Measurements from ENCODE around the gene PPFIA4.
"Not testable (repeated sequence)": the region's sequence is repeated elsewhere in the genome, so short reads cannot be mapped to it uniquely, and the experiment has no call there.

The PPFIA4 gene

GRCh38 chr1:203017061-203017460 is 9.2 kb upstream of the PPFIA4 start:
- DNase-seq (ENCODE audit: low spot score), result no peak

DNA sequence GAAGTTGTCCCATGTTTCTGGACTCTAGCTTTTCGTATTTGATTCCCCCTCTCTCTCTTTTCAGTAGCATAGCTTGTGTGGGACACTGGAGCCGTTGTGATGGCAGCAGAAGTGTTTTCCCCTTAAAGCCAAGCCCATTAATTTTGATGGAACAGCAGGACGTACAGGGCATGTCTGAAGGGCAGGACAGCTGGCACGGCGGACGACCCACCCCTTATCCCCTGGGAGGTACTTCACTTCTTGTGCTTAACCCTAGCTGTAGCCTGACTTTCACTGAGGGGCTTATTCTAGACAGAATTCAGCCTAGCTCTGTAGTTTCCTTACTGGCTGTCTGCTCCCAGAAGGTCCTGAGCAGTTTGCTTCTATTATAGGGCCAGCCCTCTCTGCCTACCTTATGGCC is 8.6 kb upstream of the PPFIA4 start:
- DNase-seq (ENCODE audit: low spot score), result no peak

DNA sequence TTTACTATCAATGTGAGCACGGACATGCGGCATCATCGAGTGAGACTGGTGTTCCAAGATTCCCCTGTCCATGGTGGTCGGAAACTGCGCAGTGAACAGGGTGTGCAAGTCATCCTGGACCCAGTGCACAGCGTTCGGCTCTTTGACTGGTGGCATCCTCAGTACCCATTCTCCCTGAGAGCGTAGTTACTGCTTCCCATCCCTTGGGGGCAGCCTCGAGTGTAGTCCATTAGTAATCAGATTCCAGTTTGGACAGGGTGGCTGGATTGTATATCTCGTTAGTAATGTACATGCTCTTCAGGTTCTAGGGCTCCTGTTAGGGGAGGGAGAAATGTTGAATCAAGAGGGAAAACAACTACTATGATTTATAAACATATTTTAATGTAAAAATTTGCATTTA is 3.4 kb upstream of the PPFIA4 start:
- not testable (repeated sequence) for DNase-seq (ENCODE audit: low spot score)

DNA sequence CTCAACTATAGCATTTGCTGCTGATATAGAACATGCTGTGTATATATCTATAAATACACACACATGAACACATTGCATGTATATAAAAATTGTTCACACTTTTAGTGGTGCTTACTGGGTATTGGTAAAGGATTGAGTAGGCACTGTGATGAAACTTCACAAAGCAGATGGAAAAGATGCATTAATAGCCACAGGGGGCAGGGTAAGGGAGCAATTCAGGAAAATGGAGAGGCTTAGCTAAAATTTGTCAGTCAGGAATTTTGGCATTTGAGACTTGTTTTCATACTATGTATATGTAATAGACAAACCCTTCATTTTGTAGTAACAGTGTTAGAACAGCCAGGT is 633 bp upstream of the PPFIA4 start:
- DNase-seq (ENCODE audit: low spot score), result no peak

GRCh38 chr1:203026666-203027663 is 674 bp downstream of the PPFIA4 start:
- DNase-seq (ENCODE audit: low spot score), result no peak

DNA sequence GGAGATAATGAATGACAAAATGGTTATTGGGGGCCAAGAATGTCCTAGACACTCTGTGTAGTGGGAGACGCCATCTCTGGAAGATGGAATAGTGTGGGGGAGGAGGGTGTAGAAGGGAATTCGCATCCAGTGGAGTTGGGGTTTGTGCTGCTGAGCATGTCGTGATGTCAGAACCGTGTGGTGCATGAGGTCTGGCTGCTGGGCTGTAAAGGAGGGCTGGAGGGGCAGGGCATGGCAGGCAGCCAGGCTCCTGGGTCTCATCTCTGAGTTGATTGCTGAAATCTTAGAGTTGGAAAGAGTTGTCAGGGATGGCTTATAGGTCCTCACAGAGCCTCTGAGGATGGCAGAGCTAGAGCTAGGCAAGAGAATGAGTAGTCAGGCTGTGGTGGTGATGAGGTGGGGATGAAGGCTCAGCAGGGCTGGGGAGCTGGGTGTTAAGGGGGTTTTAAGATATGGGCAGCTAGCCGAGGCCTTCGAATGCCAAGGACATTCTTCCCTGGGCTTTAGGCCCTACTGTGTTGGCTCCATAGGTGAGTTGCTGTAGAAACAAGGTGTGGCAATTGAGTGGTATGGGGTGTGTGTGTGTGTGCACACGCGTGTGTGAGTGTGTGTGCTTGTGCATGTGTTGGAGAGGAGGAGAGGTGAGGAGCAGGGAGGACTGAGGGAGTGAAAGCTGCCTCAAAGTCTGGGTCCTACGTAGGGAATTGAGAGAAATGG is 1.9 kb downstream of the PPFIA4 start:
- DNase-seq (ENCODE audit: low spot score), result no peak

DNA sequence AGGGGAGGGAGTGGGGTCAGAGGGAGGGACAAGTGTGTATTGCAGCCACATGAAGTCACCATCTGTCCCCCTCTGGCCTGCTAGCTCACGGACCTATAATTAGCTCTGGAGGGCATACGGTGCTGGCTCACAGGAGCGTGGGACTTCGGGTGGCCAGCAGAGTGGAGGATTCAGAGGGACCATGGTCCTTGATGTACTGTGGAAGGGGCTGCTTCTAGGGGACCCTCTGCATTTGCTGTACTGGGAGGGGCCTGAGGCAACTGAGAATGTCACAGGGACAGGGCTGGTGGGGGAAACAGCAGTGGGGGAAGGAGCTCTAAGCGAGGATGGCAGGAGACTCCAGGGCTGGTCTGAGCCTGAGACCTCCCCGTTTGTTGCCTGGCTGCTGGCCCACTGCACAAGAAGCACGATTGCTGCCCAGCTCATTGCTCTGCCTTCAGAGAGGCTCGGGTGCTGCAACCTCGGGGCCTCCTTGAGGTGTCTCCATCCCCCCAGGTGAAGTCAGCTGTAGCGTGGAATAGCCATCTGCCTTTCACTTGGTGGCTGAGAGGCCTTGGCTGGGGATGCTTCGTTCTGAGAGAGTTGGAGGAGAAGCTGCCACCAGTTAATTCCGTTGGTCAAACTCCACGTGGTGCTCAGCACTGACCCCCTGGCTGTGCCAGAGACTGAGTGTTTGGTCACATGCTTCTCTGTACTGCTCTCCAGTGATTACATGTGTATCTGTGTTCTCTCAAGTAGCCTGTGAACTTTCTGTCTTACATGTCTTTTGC is 2.7 kb downstream of the PPFIA4 start:
- DNase-seq (ENCODE audit: low spot score), result no peak

DNA sequence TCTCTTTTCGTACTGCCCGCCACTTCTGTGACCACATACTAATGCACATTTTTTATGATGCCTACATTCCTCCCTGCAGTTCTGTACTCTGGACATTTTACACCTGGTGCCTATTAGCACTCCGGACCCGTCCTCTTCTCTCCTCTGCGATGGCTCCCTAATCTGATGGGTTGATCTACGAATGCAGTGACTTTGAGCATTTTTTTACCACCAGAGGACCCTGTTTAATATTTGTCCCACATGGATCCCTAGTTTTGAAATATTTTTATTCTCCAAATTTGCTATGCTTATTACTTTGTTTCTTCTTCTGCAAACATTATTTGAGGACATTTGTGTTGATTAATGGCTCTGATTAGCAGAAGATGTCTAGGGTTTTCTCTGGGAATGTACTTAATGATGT is 5.2 kb downstream of the PPFIA4 start:
- DNase-seq (ENCODE audit: low spot score), result no peak

- no peak for DNase-seq (ENCODE audit: low spot score)
Measured at GRCh38 chr1:203033287-203033686, 7.0 kb downstream of the PPFIA4 start.

DNA sequence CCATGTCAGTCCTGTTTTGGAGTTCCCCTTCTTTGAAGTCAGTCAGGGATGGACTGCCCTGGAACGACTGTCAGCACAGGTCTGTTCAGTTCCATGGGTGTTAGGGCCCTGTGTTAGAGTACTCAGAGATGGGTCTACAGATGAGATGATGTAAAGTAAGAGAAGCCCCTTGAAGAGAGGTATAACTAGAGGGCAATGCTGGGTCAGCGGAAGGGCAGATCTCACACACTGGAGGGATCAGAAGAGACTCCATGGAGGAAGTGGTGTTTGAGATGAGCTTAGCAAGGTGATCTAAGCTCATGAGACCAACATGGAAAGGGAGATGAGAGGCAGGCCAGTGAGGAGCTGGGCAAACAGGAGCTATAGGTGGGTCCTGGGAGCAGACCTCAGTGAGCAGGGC is 7.6 kb downstream of the PPFIA4 start:
- no peak for DNase-seq (ENCODE audit: low spot score)

- DNase-seq (ENCODE audit: low spot score), result no peak
Measured at GRCh38 chr1:203034422-203035110, 8.3 kb downstream of the PPFIA4 start.

GRCh38 chr1:203035111-203036000 is 9.1 kb downstream of the PPFIA4 start:
- DNase-seq (ENCODE audit: low spot score), result no peak

- DNase-seq (ENCODE audit: low spot score), result no peak
Measured at GRCh38 chr1:203036135-203036534, 9.8 kb downstream of the PPFIA4 start.

- DNase-seq (ENCODE audit: low spot score), result no peak
Measured at GRCh38 chr1:203036537-203036936, 10.2 kb downstream of the PPFIA4 start.

GRCh38 chr1:203037509-203038190 is 11.4 kb downstream of the PPFIA4 start:
- no peak for DNase-seq (ENCODE audit: low spot score)

GRCh38 chr1:203038217-203038741 is 12.0 kb downstream of the PPFIA4 start:
- DNase-seq (ENCODE audit: low spot score), result peak; percentile 89

DNA sequence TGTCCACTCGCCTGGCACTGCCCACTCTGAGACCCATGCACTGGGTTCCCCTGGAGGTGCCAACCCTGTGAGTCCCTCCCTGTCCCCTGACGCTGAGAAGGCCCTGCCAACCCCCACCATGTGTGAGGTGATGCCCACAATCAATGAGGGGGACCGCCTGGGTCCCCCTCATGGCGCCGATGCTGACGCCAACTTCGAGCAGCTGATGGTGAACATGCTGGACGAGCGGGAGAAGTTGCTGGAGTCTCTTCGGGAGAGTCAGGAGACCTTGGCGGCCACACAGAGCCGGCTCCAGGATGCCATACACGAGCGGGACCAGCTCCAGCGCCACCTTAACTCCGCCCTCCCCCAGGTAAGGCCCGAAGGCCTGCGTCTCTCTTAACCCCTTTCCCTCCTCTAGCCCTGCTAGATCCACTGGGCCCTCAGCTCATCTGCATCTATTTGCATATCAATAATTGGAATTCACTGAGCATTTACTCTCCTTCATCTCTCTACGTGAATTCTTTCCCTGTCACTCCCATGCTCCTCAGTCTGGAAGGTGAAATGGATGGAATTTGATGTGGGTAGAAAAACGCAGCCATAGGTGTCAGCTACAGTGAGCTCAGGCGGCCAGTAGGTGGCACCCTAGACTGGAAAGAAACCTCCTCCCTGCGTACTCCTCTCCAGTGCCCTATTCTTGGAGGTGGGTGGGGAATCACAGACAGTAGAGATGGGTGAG is 12.8 kb downstream of the PPFIA4 start:
- peak; percentile 89 for DNase-seq (ENCODE audit: low spot score)

- no peak for DNase-seq (ENCODE audit: low spot score)
Measured at GRCh38 chr1:203039609-203040512, 13.6 kb downstream of the PPFIA4 start.

All from GM03348 (cell line).